ENCODE data around the gene PTPRC.

Gene PTPRC

GRCh38 chr1:198701766-198702539, 63.1 kb downstream of the PTPRC start:
- H3K27me3 ChIP-seq: no peaks in the 10 kb centered on the region
- H3K4me1 ChIP-seq: peaks cover 0 to 14% (median 0%) of the 10 kb centered on the region in 10 experiments; a peak in 5 of 20 replicates
- H3K9ac ChIP-seq: no peak overlapping the region
- no peaks in the 10 kb centered on the region for H3K9me3 ChIP-seq (replicated peaks in 1 of 11)
- peak overlapping the region in 2 of 11 experiments; percentile 4 to 18; a peak in 3 of 22 replicates for H3K4me2 ChIP-seq
- no peak for TF ChIP-seq Cebpa-rat (IDR thresholded peaks at IDR 0.05)
- peaks cover 0 to 96% (median 0%) of the 10 kb centered on the region in 11 experiments; a peak in 7 of 22 replicates for H3K36me3 ChIP-seq
- H3K27ac ChIP-seq: no peak overlapping the region
- H4K20me1 ChIP-seq: peaks cover 0 to 95% (median 0%) of the 10 kb centered on the region in 11 experiments; a peak in 5 of 22 replicates
- H3K4me3 ChIP-seq: no peak overlapping the region

GRCh38 chr1:198708761-198709525, 70.1 kb downstream of the PTPRC start:
- Histone ChIP-seq H3K4me1 (no peaks in the 10 kb centered on the region), H3K9me3 (replicated peaks in 1 of 11) (no peaks in the 10 kb centered on the region), H4K20me1 (peaks cover 0 to 85% (median 0%) of the 10 kb centered on the region in 11 experiments; a peak in 3 of 22 replicates), H3K27ac (no peak overlapping the region), H3K4me3 (no peak overlapping the region), H3K36me3 (peaks cover 0 to 100% (median 0%) of the 10 kb centered on the region in 11 experiments; a peak in 6 of 22 replicates), H3K4me2 (no peak overlapping the region), H3K9ac (no peak overlapping the region), H3K27me3 (no peaks in the 10 kb centered on the region)
- no peak for TF ChIP-seq Cebpa-rat (IDR thresholded peaks at IDR 0.05)

GRCh38 chr1:198711837-198712236, 73.0 kb downstream of the PTPRC start:
- Histone ChIP-seq H3K4me2 (no peak overlapping the region), H3K27ac (no peak overlapping the region), H3K36me3 (peaks cover 0 to 100% (median 0%) of the 10 kb centered on the region in 11 experiments; a peak in 6 of 22 replicates), H3K4me1 (peaks cover 0 to 3% (median 0%) of the 10 kb centered on the region in 10 experiments; a peak in 1 of 20 replicates), H4K20me1 (peaks cover 0 to 86% (median 0%) of the 10 kb centered on the region in 11 experiments; a peak in 3 of 22 replicates), H3K9me3 (replicated peaks in 1 of 11) (no peaks in the 10 kb centered on the region), H3K27me3 (no peaks in the 10 kb centered on the region), H3K9ac (no peak overlapping the region), H3K4me3 (no peak overlapping the region)
- TF ChIP-seq Cebpa-rat (IDR thresholded peaks at IDR 0.05): no peak

GRCh38 chr1:198713081-198713480, 74.2 kb downstream of the PTPRC start:
- H3K36me3 ChIP-seq: peaks cover 0 to 100% (median 0%) of the 10 kb centered on the region in 11 experiments; a peak in 6 of 22 replicates
- H3K4me1 ChIP-seq: peaks cover 0 to 11% (median 0%) of the 10 kb centered on the region in 10 experiments; a peak in 3 of 20 replicates
- H3K27ac ChIP-seq: no peak overlapping the region
- no peaks in the 10 kb centered on the region for H3K9me3 ChIP-seq (replicated peaks in 1 of 11)
- no peak overlapping the region for H3K4me3 ChIP-seq
- no peak for TF ChIP-seq Cebpa-rat (IDR thresholded peaks at IDR 0.05)
- no peak overlapping the region for H3K9ac ChIP-seq
- H3K27me3 ChIP-seq: no peaks in the 10 kb centered on the region
- no peak overlapping the region for H3K4me2 ChIP-seq
- peaks cover 0 to 87% (median 0%) of the 10 kb centered on the region in 11 experiments; a peak in 3 of 22 replicates for H4K20me1 ChIP-seq

- H3K27ac ChIP-seq: no peak overlapping the region
- no peaks in the 10 kb centered on the region for H3K27me3 ChIP-seq
- peaks cover 0 to 86% (median 0%) of the 10 kb centered on the region in 11 experiments; a peak in 3 of 22 replicates for H4K20me1 ChIP-seq
- H3K4me2 ChIP-seq: no peak overlapping the region
- no peaks in the 10 kb centered on the region for H3K9me3 ChIP-seq (replicated peaks in 1 of 11)
- TF ChIP-seq Cebpa-rat (IDR thresholded peaks at IDR 0.05): no peak
- H3K9ac ChIP-seq: no peak overlapping the region
- H3K4me3 ChIP-seq: no peak overlapping the region
- peaks cover 0 to 11% (median 0%) of the 10 kb centered on the region in 10 experiments; a peak in 3 of 20 replicates for H3K4me1 ChIP-seq
- H3K36me3 ChIP-seq: peaks cover 0 to 100% (median 0%) of the 10 kb centered on the region in 11 experiments; a peak in 6 of 22 replicates
Measured at GRCh38 chr1:198714271-198714670, 75.4 kb downstream of the PTPRC start.

GRCh38 chr1:198716051-198716450, 77.2 kb downstream of the PTPRC start:
- H3K4me2 ChIP-seq: no peak overlapping the region
- no peak overlapping the region for H3K4me3 ChIP-seq
- peaks cover 0 to 93% (median 0%) of the 10 kb centered on the region in 11 experiments; a peak in 4 of 22 replicates for H4K20me1 ChIP-seq
- H3K36me3 ChIP-seq: peaks cover 0 to 100% (median 0%) of the 10 kb centered on the region in 11 experiments; a peak in 6 of 22 replicates
- peaks cover 0 to 11% (median 0%) of the 10 kb centered on the region in 10 experiments; a peak in 3 of 20 replicates for H3K4me1 ChIP-seq
- no peaks in the 10 kb centered on the region for H3K9me3 ChIP-seq (replicated peaks in 1 of 11)
- no peak overlapping the region for H3K9ac ChIP-seq
- no peak for TF ChIP-seq Cebpa-rat (IDR thresholded peaks at IDR 0.05)
- no peaks in the 10 kb centered on the region for H3K27me3 ChIP-seq
- H3K27ac ChIP-seq: no peak overlapping the region

- Histone ChIP-seq H3K9ac (no peak overlapping the region), H3K4me3 (no peak overlapping the region), H3K27me3 (no peaks in the 10 kb centered on the region), H3K9me3 (replicated peaks in 1 of 11) (no peaks in the 10 kb centered on the region), H3K36me3 (peaks cover 0 to 88% (median 0%) of the 10 kb centered on the region in 11 experiments; a peak in 6 of 22 replicates), H3K4me2 (no peak overlapping the region), H4K20me1 (peaks cover 0 to 84% (median 0%) of the 10 kb centered on the region in 11 experiments; a peak in 4 of 22 replicates), H3K27ac (no peak overlapping the region; a peak in 1 of 22 replicates), H3K4me1 (peaks cover 0 to 11% (median 0%) of the 10 kb centered on the region in 10 experiments; a peak in 3 of 20 replicates)
- no peak for TF ChIP-seq Cebpa-rat (IDR thresholded peaks at IDR 0.05)
Measured at GRCh38 chr1:198717510-198717909, 78.7 kb downstream of the PTPRC start.

GRCh38 chr1:198723127-198723526, 84.3 kb downstream of the PTPRC start:
- Histone ChIP-seq H3K27ac (no peak overlapping the region), H3K4me1 (peaks cover 0 to 8% (median 0%) of the 10 kb centered on the region in 10 experiments; a peak in 1 of 20 replicates), H3K27me3 (no peaks in the 10 kb centered on the region), H3K4me3 (no peak overlapping the region), H3K9me3 (replicated peaks in 1 of 11) (no peaks in the 10 kb centered on the region), H3K36me3 (peaks cover 0 to 87% (median 0%) of the 10 kb centered on the region in 11 experiments; a peak in 6 of 22 replicates), H3K9ac (no peak overlapping the region), H4K20me1 (peaks cover 0 to 87% (median 0%) of the 10 kb centered on the region in 11 experiments; a peak in 5 of 22 replicates), H3K4me2 (no peak overlapping the region)
- no peak for TF ChIP-seq Cebpa-rat (IDR thresholded peaks at IDR 0.05)

Data from BLaER1 treated with 17β-estradiol and CSF1 and Interleukin-3, amounts not matched to agents 10 nM and 100 nM (cell line).